Measurements from ENCODE around the gene LSR. TPM values are rescaled to one million over a fixed set of nuclear protein-coding genes. Genes with fewer than 3 reads are reported as not detected.

LSR gene
- total RNA-seq, 5 donors from 2014 or later (not counting 1 experiment from before 2014, with no cell fraction given) = 36.8 to 64.9 (median 57.4) TPM

- no peak for DNase-seq
- no peak overlapping the region for H3K27ac Mint-ChIP-seq
- H3K27me3 Mint-ChIP-seq = peaks cover 0 to 5% of the 10 kb centered on the region in 2 donors
- ChIA-PET CTCF (no interaction called here), POLR2A (no interaction called here)
- H3K27me3 ChIP-seq (replicated peaks in 1 of 2; ENCODE audit: control insufficient read depth in 2 of 2, extremely low read depth in 1 of 2, insufficient read depth in 2 of 2, low read length in 1 of 2) = peaks cover 0 to 30% of the 10 kb centered on the region in 2 experiments
- 100% methylated on average over 5 of the region's 9 CpGs for WGBS (ENCODE audit: insufficient coverage)
- ATAC-seq (replicated peaks in 1 of 4) = no peak
- no peaks in the 10 kb centered on the region for H3K36me3 Mint-ChIP-seq
- H3K9me3 ChIP-seq = no peaks in the 10 kb centered on the region
- no peaks in the 10 kb centered on the region for H3K4me1 ChIP-seq (ENCODE audit: control insufficient read depth in 1 of 2, extremely low read depth in 1 of 2, insufficient read depth in 2 of 2, low read length in 2 of 2)
- H3K36me3 ChIP-seq (ENCODE audit: control insufficient read depth in 2 of 2, extremely low read depth in 1 of 2, insufficient read depth in 1 of 2, low read length in 1 of 2) = no peaks in the 10 kb centered on the region
- H3K4me1 Mint-ChIP-seq = peaks cover 0 to 9% (median 3%) of the 10 kb centered on the region in 3 donors
- no peaks in the 10 kb centered on the region for H3K9me3 Mint-ChIP-seq
- H3K4me3 Mint-ChIP-seq = no peak overlapping the region
- H3K4me3 ChIP-seq (ENCODE audit: control insufficient read depth in 1 of 2, extremely low read depth in 1 of 2, low read length in 1 of 2) = no peak overlapping the region
- no peak overlapping the region for H3K27ac ChIP-seq (ENCODE audit: low read length)
Measured at GRCh38 chr19:35315883-35316282, 67.1 kb downstream of the LSR start.

GRCh38 chr19:35316560-35316959, 67.8 kb downstream of the LSR start:
- WGBS (ENCODE audit: insufficient coverage) = 91% methylated on average over 5 of the region's 9 CpGs
- no peaks in the 10 kb centered on the region for H3K9me3 ChIP-seq
- no peak overlapping the region for H3K4me3 ChIP-seq (ENCODE audit: control insufficient read depth in 1 of 2, extremely low read depth in 1 of 2, low read length in 1 of 2)
- Mint-ChIP-seq H3K36me3 (no peaks in the 10 kb centered on the region), H3K4me1 (peaks cover 0 to 9% (median 3%) of the 10 kb centered on the region in 3 donors), H3K27ac (no peak overlapping the region), H3K4me3 (no peak overlapping the region), H3K9me3 (no peaks in the 10 kb centered on the region), H3K27me3 (peaks cover 0 to 5% of the 10 kb centered on the region in 2 donors)
- ATAC-seq (replicated peaks in 1 of 4) (no peak), DNase-seq (no peak)
- POLR2A ChIA-PET = no interaction called here
- H3K36me3 ChIP-seq (ENCODE audit: control insufficient read depth in 2 of 2, extremely low read depth in 1 of 2, insufficient read depth in 1 of 2, low read length in 1 of 2) = no peaks in the 10 kb centered on the region
- CTCF ChIA-PET = no interaction called here
- H3K4me1 ChIP-seq (ENCODE audit: control insufficient read depth in 1 of 2, extremely low read depth in 1 of 2, insufficient read depth in 2 of 2, low read length in 2 of 2) = no peaks in the 10 kb centered on the region
- H3K27me3 ChIP-seq (replicated peaks in 1 of 2; ENCODE audit: control insufficient read depth in 2 of 2, extremely low read depth in 1 of 2, insufficient read depth in 2 of 2, low read length in 1 of 2) = peaks cover 0 to 30% of the 10 kb centered on the region in 2 experiments
- H3K27ac ChIP-seq (ENCODE audit: low read length) = no peak overlapping the region

Other genes with a start within 250 kb of the LSR start
- gene GRAMD1A, start 248.7 kb upstream of the LSR start, total RNA-seq = 100 to 1,000 TPM; 189 to 318 (median 227) TPM
- 1 to 10 TPM; 1.1 to 4.3 (median 3.7) TPM for gene SCN1B, start 218.5 kb upstream of the LSR start, total RNA-seq
- gene HPN, start 207.3 kb upstream of the LSR start, total RNA-seq = under 1 TPM in 3 of 5 donors, not detected in 2; 0.41 to 0.51 (median 0.46) TPM
- 1 to 10 TPM in 1 of 5 donors, under 1 TPM in 1, not detected in 3; 0.79 to 1.1 TPM for gene FXYD3, start 133.2 kb upstream of the LSR start, total RNA-seq
- gene LGI4, start 113.9 kb upstream of the LSR start, total RNA-seq = 1 to 10 TPM in 1 of 5 donors, under 1 TPM in 4; 0.15 to 1.1 (median 0.89) TPM
- gene FXYD1, start 110.2 kb upstream of the LSR start, total RNA-seq = 1 to 10 TPM in 4 of 5 donors, under 1 TPM in 1; 0.70 to 7.7 (median 4.8) TPM
- gene FXYD7, start 105.7 kb upstream of the LSR start, total RNA-seq = 10 to 100 TPM in 4 of 5 donors, 1 to 10 TPM in 1; 8.8 to 24.0 (median 12.6) TPM
- 100 to 1,000 TPM; 440 to 616 (median 504) TPM for gene FXYD5, start 94.3 kb upstream of the LSR start, total RNA-seq
- gene FAM187B, start 20.3 kb upstream of the LSR start, total RNA-seq = not detected
- gene USF2, start 20.0 kb downstream of the LSR start, total RNA-seq = 100 to 1,000 TPM; 207 to 255 (median 249) TPM
- gene HAMP, start 33.5 kb downstream of the LSR start, total RNA-seq = 1 to 10 TPM in 4 of 5 donors, under 1 TPM in 1; 0.65 to 1.9 (median 1.1) TPM
- gene MAG, start 43.2 kb downstream of the LSR start, total RNA-seq = under 1 TPM in 2 of 5 donors, not detected in 3; 0.16 to 0.19 TPM
- 10 to 100 TPM in 1 of 5 donors, 1 to 10 TPM in 4; 6.6 to 25.7 (median 8.7) TPM for gene CD22, start 80.2 kb downstream of the LSR start, total RNA-seq
- under 1 TPM in 2 of 5 donors, not detected in 3; 0.21 to 0.35 TPM for gene FFAR1, start 98.9 kb downstream of the LSR start, total RNA-seq
- gene FFAR3, start 109.5 kb downstream of the LSR start, total RNA-seq = under 1 TPM in 1 of 5 donors, not detected in 4; 0.47 TPM
- not detected for gene GPR42, start 122.1 kb downstream of the LSR start, total RNA-seq
- gene FFAR2, start 199.3 kb downstream of the LSR start, total RNA-seq = not detected
- not detected for gene KRTDAP, start 241.5 kb downstream of the LSR start, total RNA-seq

Measured in T-cell (primary cell).